Measurements from ENCODE around the gene ATP13A2.

Gene ATP13A2

DNA sequence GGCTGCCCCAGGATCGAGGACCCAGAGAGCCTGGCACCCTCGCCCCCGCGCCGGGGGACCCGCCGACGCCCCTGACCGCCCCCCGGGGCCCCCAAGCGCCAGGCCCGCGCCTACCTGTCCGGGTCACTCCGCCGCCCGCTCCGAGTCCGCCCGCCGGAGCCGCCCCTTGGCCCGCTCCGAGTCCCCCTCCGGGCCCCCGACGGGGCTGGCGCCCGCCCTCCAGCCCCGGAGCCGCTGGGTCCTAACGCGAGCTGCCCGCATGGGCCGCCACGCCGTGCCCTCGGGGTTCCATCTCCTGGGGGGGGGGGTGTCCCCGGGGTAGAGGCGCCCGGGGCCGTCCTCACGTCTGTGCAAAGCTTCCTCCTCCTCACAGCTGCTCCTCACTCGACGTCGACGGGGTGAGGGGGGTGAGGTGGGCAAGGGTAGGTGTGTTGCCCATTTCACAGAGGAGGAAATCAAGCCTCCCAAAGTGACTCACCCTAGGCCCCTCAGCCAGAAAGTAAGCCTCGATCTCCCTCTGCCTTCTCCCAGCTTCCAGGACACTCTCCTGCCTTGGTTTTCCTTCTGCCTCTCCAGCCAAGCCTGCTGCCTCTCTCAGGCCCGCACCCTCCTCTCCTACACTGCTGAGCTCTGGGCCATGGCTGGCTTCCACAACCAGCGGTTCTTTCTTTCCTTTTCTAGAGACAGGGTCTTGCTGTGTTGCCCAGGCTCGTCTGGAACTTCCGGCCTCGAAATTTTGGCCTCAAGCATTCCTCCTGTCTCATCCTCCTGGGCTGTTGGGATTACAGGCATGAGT is 31.1 kb downstream of the ATP13A2 start, which contains the start of gene MFAP2:
Gene MFAP2 (minus strand): TSS at position 148 of the 796 bp plus-strand sequence. CDS start 2,347 bp downstream, outside the sequence.
- TF ChIP-seq, protein P1, sequence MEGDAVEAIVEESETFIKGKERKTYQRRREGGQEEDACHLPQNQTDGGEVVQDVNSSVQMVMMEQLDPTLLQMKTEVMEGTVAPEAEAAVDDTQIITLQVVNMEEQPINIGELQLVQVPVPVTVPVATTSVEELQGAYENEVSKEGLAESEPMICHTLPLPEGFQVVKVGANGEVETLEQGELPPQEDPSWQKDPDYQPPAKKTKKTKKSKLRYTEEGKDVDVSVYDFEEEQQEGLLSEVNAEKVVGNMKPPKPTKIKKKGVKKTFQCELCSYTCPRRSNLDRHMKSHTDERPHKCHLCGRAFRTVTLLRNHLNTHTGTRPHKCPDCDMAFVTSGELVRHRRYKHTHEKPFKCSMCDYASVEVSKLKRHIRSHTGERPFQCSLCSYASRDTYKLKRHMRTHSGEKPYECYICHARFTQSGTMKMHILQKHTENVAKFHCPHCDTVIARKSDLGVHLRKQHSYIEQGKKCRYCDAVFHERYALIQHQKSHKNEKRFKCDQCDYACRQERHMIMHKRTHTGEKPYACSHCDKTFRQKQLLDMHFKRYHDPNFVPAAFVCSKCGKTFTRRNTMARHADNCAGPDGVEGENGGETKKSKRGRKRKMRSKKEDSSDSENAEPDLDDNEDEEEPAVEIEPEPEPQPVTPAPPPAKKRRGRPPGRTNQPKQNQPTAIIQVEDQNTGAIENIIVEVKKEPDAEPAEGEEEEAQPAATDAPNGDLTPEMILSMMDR (IDR thresholded peaks at IDR 0.05; ENCODE audit: insufficient read depth, low read depth, low read length, missing control alignments): no peak
- peak; percentile 46 for DNase-seq (ENCODE audit: low read depth)
- H3K4me3 ChIP-seq (ENCODE audit: low read length): peak within 1 kb of the TSS; percentile 51

DNA sequence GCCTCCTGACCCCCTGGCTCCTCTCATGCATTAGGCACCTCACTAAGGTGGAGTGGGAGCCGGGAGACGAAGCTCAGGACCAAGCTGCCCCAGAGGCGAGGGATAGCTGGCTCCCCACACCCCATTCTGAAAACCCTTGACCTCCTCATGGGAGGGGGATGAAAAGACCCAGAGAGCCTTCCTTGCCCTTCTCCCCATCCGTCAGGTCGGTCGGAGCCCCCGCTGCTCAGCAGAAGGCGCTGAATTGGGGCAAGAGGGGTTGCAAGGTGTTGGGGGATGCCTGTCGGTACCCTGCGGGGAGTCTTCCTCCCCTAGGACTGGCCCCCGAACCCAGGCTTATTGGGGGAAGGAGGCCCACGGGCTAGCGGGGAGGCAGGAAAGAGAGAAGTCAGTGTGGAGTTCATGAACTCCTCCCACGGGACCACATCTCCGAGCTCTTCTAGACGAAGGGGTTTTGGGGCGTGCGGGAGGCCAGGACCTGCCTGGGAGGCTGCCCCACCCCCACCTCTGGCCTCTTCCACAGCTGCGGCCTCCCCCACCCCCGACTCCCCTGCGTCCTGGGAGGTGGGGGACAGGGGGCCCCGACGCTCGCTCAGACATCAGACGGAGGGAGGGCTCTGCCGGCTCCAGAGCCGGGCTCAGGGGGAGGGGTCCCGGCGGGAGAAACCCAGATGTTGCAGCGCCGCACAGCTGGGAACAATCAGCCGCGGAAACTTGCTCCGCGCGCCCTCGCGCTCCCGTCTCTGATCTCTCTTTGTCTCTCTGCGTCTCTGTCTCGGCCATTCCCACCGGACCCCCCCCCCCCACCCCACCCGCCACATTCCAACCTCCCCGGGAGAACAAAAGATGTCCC is 32.0 kb downstream of the ATP13A2 start:
- DNase-seq (ENCODE audit: low read depth): no peak
- H3K4me3 ChIP-seq (ENCODE audit: low read length): peak overlapping the region; percentile 51
- TF ChIP-seq, protein P1 (IDR thresholded peaks at IDR 0.05; ENCODE audit: insufficient read depth, low read depth, low read length, missing control alignments): no peak

DNA sequence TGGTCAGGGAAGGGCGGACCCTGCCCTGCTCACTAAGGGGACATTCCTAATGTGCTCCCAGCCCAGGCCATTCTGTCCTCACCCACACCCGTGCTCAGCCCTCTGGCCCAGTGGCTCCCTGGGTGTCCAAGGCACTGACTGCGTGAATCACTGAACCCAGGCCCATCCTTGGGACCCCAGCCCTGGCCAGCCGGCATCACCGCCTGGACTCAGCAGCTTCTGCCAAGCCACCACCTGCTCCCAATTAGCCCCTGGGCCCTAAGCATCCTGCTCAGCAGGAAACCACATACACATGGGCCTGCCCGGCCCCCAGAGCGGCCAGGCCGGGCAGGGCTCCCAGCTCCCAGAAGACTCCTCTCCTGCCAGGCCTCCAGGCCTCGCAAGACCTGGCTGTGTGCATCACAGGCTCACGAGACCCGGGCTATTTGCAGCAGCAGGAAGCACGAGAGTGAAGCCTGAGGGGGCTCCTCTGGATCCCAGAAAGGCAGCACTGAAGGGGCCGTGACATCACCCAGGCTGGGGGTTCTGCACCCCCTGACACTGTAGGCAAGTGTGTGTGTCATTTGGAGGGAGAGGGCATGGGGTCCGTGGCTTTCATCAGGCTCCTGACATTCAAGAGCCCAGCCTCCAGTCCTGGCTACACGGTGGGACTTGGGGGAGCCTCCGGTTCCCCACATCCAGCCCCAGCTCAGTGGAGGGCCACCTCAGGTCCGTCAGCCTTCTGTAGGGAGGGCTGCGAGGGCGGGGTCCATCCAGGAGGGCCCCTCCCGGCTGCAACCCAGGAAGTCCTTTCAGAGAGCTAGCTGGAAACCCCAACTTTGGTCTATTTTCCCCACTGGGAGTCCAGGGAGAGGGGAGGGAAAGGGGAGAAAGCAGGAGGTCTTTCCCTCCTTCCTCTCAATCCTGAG is 32.9 kb downstream of the ATP13A2 start:
- peak overlapping the region; percentile 51 for H3K4me3 ChIP-seq (ENCODE audit: low read length)
- TF ChIP-seq, protein P1 (IDR thresholded peaks at IDR 0.05; ENCODE audit: insufficient read depth, low read depth, low read length, missing control alignments): no peak
- DNase-seq (ENCODE audit: low read depth): peak; percentile 25

DNA sequence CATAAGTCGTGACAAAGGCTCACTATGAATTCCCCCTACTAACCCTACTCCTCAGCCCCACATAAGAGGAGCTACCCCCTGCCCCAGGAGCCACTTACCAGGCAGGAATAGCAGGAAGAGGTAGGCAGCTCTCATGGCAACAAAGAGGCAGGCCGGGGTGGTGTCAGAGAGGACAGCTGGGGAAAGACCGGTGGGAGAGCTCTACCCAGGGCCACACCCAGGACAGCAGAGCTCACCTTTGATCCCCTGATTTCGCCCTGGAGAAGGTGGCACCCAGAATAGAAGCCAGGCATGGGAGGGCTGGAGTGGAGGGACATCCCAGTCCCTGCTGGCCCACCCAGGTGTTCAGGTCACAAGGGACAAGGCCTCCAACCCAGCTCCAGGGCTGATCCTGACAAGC is 33.6 kb downstream of the ATP13A2 start:
- no peak for DNase-seq (ENCODE audit: low read depth)
- TF ChIP-seq, protein P1 (IDR thresholded peaks at IDR 0.05; ENCODE audit: insufficient read depth, low read depth, low read length, missing control alignments): no peak
- no peak overlapping the region for H3K4me3 ChIP-seq (ENCODE audit: low read length)

DNA sequence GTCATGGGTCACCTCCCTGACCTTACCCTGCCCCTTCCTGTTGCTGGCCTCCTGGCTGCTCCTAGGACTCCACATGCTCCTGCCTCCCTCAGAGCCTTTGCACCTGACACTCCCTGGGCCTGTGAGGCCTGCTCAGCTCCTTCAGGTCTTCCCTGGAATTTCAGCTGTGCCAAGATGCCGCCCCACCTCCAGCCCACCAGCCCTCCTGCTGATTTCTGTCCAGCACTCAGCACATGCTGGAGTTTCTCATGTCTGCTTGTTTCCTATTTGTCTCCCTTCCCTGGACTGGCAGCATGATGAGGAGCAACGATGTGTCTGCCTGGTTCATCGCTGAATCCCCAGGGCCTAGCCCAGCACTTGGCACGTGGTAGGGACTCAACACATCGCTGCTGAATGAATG is 34.4 kb downstream of the ATP13A2 start:
- TF ChIP-seq, protein P1 (IDR thresholded peaks at IDR 0.05; ENCODE audit: insufficient read depth, low read depth, low read length, missing control alignments): no peak
- H3K4me3 ChIP-seq (ENCODE audit: low read length): no peak overlapping the region
- no peak for DNase-seq (ENCODE audit: low read depth)

DNA sequence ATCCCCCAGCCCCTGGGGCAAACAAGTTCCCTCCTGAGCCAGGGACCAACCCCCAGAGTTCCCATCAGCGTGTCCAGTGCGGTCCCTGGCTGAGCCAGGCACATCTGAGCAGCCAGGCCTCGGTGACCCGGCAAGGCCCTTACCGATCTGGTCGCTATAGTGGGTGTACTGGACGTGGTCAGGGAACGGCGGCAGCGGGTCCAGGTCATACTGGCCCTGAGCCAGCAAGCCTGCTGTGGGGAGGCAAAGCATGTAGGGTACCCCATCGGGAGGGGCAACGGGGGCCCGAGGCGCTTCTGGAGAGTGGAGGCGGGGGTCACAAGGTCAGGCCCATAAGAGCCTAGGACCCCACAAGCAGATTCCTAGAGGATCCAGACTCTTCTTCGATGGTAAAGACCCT is 34.8 kb downstream of the ATP13A2 start:
- TF ChIP-seq, protein P1 (IDR thresholded peaks at IDR 0.05; ENCODE audit: insufficient read depth, low read depth, low read length, missing control alignments): no peak
- DNase-seq (ENCODE audit: low read depth): no peak
- H3K4me3 ChIP-seq (ENCODE audit: low read length): no peak overlapping the region

Measured in epithelial cell of esophagus (primary cell).